NCI-H146 (cell line): ENCODE results near the gene BRD8.

Source experiments
- DNase-seq: peaks from one replicate; lab custom pipeline; 2025; lab: John Stamatoyannopoulos, UW

The BRD8 gene

DNA sequence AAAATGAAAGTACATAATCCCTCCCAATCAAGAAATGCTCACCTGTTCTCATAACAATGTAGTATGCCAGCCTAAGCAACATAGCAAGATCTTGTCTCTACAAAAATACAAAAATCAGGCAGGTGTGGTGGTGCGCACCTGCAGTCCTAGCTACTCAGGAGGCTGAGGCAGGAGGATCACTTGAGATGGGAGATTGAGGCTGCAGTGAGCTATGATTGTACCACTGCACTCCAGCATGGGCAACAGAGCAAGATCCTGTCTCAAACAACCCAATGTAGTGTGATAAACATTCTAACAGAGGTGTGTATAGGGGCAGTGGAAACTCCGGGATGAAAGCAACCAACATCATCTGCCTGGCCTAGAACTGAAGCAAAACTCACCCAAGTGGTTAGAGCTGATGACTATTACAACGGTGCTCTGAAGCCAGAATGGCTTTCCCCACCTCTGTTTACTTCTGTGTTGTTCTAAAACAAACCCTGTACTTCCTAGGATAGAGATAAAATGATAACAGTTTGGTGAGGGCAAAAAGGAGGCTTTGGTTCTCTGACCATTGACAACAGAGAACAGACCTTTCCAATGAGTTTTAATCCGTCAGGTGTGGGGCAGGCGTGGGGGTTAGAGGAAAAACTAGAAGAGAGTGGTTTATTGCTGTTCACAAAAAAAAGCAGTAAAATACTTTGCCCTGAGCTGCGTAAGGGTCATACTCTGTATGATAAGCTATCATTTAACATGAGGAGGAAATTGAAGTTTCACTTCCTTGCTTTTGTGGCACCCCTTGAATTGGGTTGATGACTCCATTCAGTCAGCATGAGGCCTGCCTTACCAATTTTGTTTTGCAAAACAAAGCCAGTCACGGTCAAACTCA, 75.7 kb downstream of the BRD8 start:
- no peak for DNase-seq

DNA sequence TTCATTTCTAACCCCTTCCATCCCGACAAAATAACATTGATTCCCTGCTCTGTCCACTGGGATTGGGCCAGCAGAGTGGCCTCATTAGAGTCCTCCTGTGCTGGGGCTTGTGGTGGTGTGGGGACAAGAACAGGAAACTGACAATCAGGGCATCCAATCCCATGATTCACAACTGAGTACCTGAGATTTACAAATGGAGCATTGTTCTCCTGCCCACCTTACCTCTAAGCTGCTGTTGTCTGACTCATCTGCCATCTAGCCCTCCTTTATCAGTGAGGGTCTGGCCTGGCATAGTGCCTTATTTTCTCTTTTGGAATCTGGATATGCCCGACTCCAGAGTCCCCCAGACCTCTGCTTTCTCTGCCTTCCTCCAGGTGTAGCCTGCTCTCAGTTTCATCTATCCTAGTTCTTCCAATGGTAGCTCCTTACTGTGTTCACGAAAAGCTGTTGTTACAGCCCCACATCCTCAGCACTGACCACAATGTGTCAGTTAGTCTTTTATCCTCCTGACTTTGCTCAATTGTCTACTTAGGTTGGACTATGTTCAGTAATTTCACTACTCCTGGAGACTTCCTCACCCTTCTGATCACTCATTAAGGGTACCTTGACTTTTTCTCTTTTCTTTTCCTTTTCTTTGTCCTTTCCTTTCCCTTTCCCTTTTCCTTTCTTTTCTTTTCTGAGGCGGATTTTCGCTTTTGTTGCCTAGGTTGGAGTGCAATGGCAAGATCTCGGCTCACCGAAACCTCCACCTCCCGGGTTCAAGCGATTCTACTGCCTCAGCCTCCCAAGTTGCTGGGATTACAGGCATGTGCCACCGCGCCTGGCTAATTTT, 81.2 kb downstream of the BRD8 start:
- no peak for DNase-seq

DNA sequence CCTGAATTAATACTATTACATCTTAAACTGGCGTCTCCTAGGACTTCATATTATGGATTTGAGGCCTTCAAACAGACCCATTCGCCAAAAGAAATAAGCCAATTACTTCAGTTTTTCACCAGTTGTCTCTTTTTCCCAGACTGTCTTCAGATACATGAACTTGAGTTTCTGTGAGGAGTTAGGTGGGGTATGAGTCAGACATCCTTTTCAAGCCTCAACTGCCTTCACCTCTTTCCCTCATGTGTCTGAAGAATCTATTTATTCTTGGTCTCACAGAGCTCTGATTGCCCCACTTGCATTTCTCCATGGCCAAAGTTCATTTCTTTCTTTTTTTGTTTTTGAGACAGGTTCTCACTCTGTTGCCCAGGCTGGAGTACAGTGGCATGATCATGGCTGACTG, 82.1 kb downstream of the BRD8 start:
- no peak for DNase-seq

DNA sequence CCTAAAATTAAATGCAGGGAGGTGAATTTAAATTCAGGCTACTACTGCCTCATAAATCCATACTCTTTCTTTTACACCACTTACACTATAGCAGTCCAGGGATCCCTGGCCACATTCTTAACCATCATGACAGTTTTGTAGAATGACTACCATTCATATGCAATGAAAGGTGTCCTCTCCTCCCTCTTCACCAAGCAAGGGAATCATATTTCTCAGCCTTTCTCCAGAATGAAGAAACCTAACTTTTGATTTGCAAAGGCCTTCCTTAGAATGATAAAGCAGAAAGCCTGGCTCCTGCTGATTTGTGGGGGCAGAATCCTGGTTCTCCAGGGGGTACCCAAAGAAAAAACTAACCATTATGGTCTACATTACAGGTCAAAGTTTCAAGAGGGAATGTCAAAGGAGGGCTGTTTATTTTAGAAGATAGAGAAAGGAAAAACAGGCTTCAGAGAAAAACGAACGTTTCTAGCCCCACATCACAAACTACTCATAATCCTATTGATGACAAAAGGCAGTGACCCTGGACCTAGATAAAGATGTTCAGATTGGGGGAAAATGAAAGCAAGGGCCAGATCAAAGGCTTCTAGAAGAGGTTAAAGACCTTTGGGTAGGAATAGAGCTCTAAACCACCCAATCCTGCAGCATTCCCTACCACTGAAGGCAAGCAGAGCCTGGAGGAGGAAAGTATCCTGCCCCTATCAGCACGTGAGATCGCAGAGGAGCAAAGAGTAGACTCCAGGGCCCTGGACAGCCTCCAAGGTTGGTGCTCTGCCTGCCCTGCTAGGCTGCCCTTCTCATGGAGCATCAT, 83.1 kb downstream of the BRD8 start:
- DNase-seq, result no peak

- DNase-seq, result no peak
These were observed 85.4 kb downstream of the BRD8 start for GRCh38 chr5:138093036-138093435.

- no peak for DNase-seq
These were observed 86.1 kb downstream of the BRD8 start for GRCh38 chr5:138092301-138092700.

- DNase-seq, result no peak
These were observed 86.7 kb downstream of the BRD8 start for GRCh38 chr5:138091685-138092084.
